SK-N-SH treated with all-trans-retinoic acid at 6 μM for 48 hours (cell line): ENCODE measurements around the gene TRAPPC10.
"Not testable (repeated sequence)": the region's sequence is repeated elsewhere in the genome, so short reads cannot be mapped to it uniquely, and the experiment has no call there.

Experiments
- ESRRG ChIP-seq: fragments of 250-450 bp; sonication (Bioruptor Pico); IDR thresholded peaks from 2 replicates; pipeline ENCODE4 v1.6.1; 2021; ENCODE audit warnings: mild to moderate bottlenecking
- PATZ1 ChIP-seq: fragments of 250-450 bp; sonication (Bioruptor Pico); IDR thresholded peaks from 2 replicates; pipeline ENCODE4 v1.8.0; 2020; ENCODE audit warnings: mild to moderate bottlenecking, moderate library complexity, borderline replicate concordance
- ZNF565 ChIP-seq: fragments of 450-650 bp; formaldehyde crosslinking; conservative IDR thresholded peaks from 2 replicates; pipeline ENCODE4 v1.5.0; 2020; ENCODE audit warnings: low read depth, mild to moderate bottlenecking, moderate library complexity

GRCh38 chr21:44150255-44150654, 138.1 kb downstream of the TRAPPC10 start:
- not testable (repeated sequence) for TF ChIP-seq ZNF565, PATZ1, ESRRG (CRISPR knock-in tag)
